Fibroblast of lung (primary cell): ENCODE measurements around the gene KRT7. TPM values are rescaled to one million over a fixed set of nuclear protein-coding genes. Genes with fewer than 3 reads are reported as not detected.

Experiments used
- DNase-seq, 2 donors: peaks; one replicate each; pipeline versions ENCODE4 v3.0.0 to v3.0.0-alpha.2; 2010; ENCODE audit warnings: low read depth in 2 of 2
- H2AFZ ChIP-seq: 2 replicates; pipeline ENCODE4 v1.5.1; 2012; ENCODE audit warnings: low read length, control low read depth, inconsistent platforms
- H3K27ac ChIP-seq: 2 replicates; pipeline ENCODE4 v1.5.1; 2011; ENCODE audit warnings: low read length, control low read depth; ENCODE audit not compliant: insufficient read depth
- H3K27me3 ChIP-seq: 2 replicates; pipeline ENCODE4 v1.5.1; 2011; ENCODE audit warnings: mild to moderate bottlenecking, low read length; ENCODE audit not compliant: control insufficient read depth, insufficient read depth
- H3K36me3 ChIP-seq: 2 replicates; pipeline ENCODE4 v1.5.1; 2011; ENCODE audit warnings: low read length; ENCODE audit not compliant: control insufficient read depth, insufficient read depth
- H3K4me1 ChIP-seq: 2 replicates; pipeline ENCODE4 v1.5.1; 2011; ENCODE audit warnings: low read length; ENCODE audit not compliant: control insufficient read depth, insufficient read depth; ENCODE audit errors: extremely low read depth
- H3K4me2 ChIP-seq: 2 replicates; pipeline ENCODE4 v1.5.1; 2011; ENCODE audit warnings: low read length, control low read depth; ENCODE audit not compliant: insufficient read depth; ENCODE audit errors: extremely low read depth
- H3K4me3 ChIP-seq, 4 experiments: fragments of 200-600 bp in 1 of 4; sonication (generic) in 1 of 4; replicated peaks in 1 of 4; 2 replicates each; pipeline ENCODE4 v1.5.1; 2011 to 2016; ENCODE audit warnings: low read length in 4 of 4, low read depth in 3 of 4, mild to moderate bottlenecking in 3 of 4, control low read depth in 2 of 4, inconsistent platforms in 1 of 4, mixed read lengths in 1 of 4; ENCODE audit not compliant: insufficient read depth in 1 of 4; ENCODE audit errors: control extremely low read depth in 1 of 4
- H3K79me2 ChIP-seq: 2 replicates; pipeline ENCODE4 v1.5.1; 2012; ENCODE audit warnings: mild to moderate bottlenecking, low read length, inconsistent platforms; ENCODE audit not compliant: control insufficient read depth, insufficient read depth
- H3K9ac ChIP-seq: 2 replicates; pipeline ENCODE4 v1.5.1; 2011; ENCODE audit warnings: mild to moderate bottlenecking, low read length, control low read depth; ENCODE audit not compliant: insufficient read depth
- H3K9me3 ChIP-seq: 2 replicates; pipeline ENCODE4 v1.5.1; 2012; ENCODE audit warnings: low read depth, low read length; ENCODE audit not compliant: control insufficient read depth, insufficient read depth
- H4K20me1 ChIP-seq: 2 replicates; pipeline ENCODE4 v1.5.1; 2011; ENCODE audit warnings: low read length; ENCODE audit not compliant: control insufficient read depth, insufficient read depth; ENCODE audit errors: extremely low read depth
- EZH2 ChIP-seq: IDR thresholded peaks from 2 replicates; pipeline ENCODE4 v1.5.1; 2012; ENCODE audit warnings: low read length, control low read depth, mild to moderate bottlenecking; ENCODE audit errors: missing control alignments
- polyA plus RNA-seq, 2 donors: library from polyadenylated mRNA; depleted of rRNA in 1 of 2; stranded (reverse) in 1 of 2; unstranded in 1 of 2; fragments of >200 nt; gene quantifications; 2 replicates each; pipeline ENCODE4 v1.2.1, GENCODE V29; 2011 to 2012; ENCODE audit warnings: missing spikeins in 1 of 2
- total RNA-seq: library from RNA; depleted of rRNA; stranded (reverse); fragments of >200 nt; gene quantifications from 2 replicates; pipeline ENCODE4 v1.2.1, GENCODE V29; 2014
- TF ChIP-seq, protein P1 (sequence below), 2 donors: IDR thresholded peaks in 1 of 2; conservative IDR thresholded peaks in 1 of 2; 1 replicate in 1 of 2; 2 replicates in 1 of 2; pipeline ENCODE4 v1.5.1; 2011 to 2012; ENCODE audit warnings: low read length in 2 of 2, control low read depth in 1 of 2, inconsistent platforms in 1 of 2, low read depth in 1 of 2, mild to moderate bottlenecking in 1 of 2

Gene KRT7
- total and polyA plus RNA-seq, 2 donors (not counting 1 experiment from before 2014, with no cell fraction given), result 3.5 to 8.6 TPM

DNA sequence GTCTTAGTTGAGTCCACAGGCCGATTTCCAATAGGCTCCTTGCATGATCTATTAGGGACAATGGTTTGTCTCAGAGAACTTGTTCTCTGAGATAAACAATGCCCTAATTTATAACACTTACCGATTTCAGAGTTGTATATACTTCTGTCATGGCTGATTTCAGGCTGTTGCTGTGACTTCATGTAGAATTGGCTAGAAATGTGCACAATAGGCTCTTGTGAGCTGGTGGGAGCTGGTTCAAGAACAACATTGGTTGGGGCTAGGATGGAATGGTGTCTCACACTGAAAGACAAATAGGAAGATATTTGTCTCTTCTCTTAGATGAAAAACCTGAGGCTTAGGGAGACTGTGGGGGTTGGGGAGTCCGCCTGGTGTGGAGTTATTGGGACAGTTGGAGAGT is 34.7 kb downstream of the KRT7 start:
- Histone ChIP-seq H2AFZ (no peak overlapping the region), H3K9ac (no peak overlapping the region), H3K79me2 (no peaks in the 10 kb centered on the region), H3K27ac (no peak overlapping the region), H4K20me1 (no peaks in the 10 kb centered on the region), H3K36me3 (no peaks in the 10 kb centered on the region), H3K4me3 (no peak overlapping the region), H3K4me1 (no peaks in the 10 kb centered on the region), H3K27me3 (peaks cover 4% of the 10 kb centered on the region), H3K9me3 (no peaks in the 10 kb centered on the region), H3K4me2 (no peak overlapping the region)
- no peak for DNase-seq
- TF ChIP-seq, protein P1, sequence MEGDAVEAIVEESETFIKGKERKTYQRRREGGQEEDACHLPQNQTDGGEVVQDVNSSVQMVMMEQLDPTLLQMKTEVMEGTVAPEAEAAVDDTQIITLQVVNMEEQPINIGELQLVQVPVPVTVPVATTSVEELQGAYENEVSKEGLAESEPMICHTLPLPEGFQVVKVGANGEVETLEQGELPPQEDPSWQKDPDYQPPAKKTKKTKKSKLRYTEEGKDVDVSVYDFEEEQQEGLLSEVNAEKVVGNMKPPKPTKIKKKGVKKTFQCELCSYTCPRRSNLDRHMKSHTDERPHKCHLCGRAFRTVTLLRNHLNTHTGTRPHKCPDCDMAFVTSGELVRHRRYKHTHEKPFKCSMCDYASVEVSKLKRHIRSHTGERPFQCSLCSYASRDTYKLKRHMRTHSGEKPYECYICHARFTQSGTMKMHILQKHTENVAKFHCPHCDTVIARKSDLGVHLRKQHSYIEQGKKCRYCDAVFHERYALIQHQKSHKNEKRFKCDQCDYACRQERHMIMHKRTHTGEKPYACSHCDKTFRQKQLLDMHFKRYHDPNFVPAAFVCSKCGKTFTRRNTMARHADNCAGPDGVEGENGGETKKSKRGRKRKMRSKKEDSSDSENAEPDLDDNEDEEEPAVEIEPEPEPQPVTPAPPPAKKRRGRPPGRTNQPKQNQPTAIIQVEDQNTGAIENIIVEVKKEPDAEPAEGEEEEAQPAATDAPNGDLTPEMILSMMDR (conservative IDR thresholded peaks at IDR 0.05 in 1 of 2, IDR thresholded peaks at IDR 0.05 in 1 of 2; ENCODE audit: low read depth in 1 of 2, low read length in 2 of 2), result no peak
- TF ChIP-seq EZH2, result no peak

DNA sequence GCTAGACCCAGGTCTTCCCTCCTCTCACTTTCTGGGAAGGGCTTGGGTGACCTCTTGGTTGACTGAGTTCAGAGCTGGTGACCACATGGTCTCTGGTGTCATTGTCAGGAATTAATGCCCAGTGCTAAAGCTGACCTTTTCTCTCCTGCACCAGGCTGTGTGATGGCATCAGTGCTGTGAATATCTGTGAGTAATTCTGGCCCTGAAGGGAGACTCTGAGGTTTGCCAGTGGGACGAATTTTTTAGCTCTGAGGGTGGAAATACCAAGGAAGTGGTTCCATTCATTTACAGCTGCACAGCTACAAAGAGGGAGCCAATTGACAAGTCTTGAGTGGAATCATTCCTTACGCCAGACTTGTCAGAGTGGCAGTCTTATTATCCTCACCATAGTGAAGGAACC is 35.2 kb downstream of the KRT7 start:
- Histone ChIP-seq H3K27ac (no peak overlapping the region), H3K4me1 (no peaks in the 10 kb centered on the region), H3K9me3 (no peaks in the 10 kb centered on the region), H4K20me1 (no peaks in the 10 kb centered on the region), H3K79me2 (no peaks in the 10 kb centered on the region), H2AFZ (no peak overlapping the region), H3K27me3 (peaks cover 4% of the 10 kb centered on the region), H3K4me3 (no peak overlapping the region), H3K36me3 (no peaks in the 10 kb centered on the region), H3K9ac (no peak overlapping the region), H3K4me2 (no peak overlapping the region)
- no peak for TF ChIP-seq EZH2
- TF ChIP-seq, protein P1 (conservative IDR thresholded peaks at IDR 0.05 in 1 of 2, IDR thresholded peaks at IDR 0.05 in 1 of 2; ENCODE audit: low read depth in 1 of 2, low read length in 2 of 2), result no peak
- DNase-seq, result peak in 1 of 2 donors; percentile 54

DNA sequence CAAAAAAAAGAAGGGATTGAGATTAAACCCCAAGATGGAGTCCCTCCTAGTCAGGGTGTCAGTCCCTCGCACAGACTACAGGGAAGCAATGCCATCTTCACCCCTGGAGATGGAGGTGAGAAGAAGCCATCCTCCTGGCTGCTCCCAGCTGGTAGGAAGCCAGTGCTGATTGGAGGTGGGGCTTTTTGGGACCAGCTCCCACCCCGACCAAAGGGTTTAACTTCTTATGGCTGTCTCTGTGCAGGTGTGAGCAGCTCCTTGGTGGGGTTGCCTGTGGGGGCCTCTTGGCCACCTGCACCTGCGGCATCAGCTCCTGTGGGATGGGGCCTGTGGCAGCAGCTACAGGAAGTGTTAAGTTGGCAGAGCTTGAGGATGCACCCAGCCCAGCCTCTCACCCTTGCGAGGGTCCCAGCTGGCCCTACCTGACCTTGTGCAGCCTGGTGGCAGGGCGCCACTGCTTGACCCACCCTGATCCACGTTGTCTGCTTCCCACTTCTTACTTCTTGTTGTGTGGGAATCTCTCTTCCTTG is 37.6 kb downstream of the KRT7 start:
- Histone ChIP-seq H2AFZ (no peak overlapping the region), H3K9me3 (no peaks in the 10 kb centered on the region), H3K4me2 (no peak overlapping the region), H4K20me1 (no peaks in the 10 kb centered on the region), H3K27ac (no peak overlapping the region), H3K4me3 (no peak overlapping the region), H3K4me1 (no peaks in the 10 kb centered on the region), H3K27me3 (peaks cover 2% of the 10 kb centered on the region), H3K36me3 (no peaks in the 10 kb centered on the region), H3K79me2 (no peaks in the 10 kb centered on the region), H3K9ac (no peak overlapping the region)
- no peak for TF ChIP-seq EZH2
- TF ChIP-seq, protein P1 (conservative IDR thresholded peaks at IDR 0.05 in 1 of 2, IDR thresholded peaks at IDR 0.05 in 1 of 2; ENCODE audit: low read depth in 1 of 2, low read length in 2 of 2), result no peak
- no peak for DNase-seq
